DND-41 (cell line): ENCODE data around the gene TMEM51.

Experiments
- CTCF ChIP-seq: IDR thresholded peaks from 2 replicates; pipeline ENCODE4 v1.5.1; 2012; ENCODE audit warnings: borderline replicate concordance, low read length, moderate library complexity, mild to moderate bottlenecking; ENCODE audit not compliant: poor library complexity, severe bottlenecking; ENCODE audit errors: extremely low read depth
- EZH2 ChIP-seq: IDR thresholded peaks from 3 replicates; pipeline ENCODE4 v1.6.1; 2012; ENCODE audit warnings: borderline replicate concordance, low read depth, mild to moderate bottlenecking, moderate library complexity, low read length, inconsistent platforms; ENCODE audit not compliant: severe bottlenecking

- TF ChIP-seq CTCF (no peak), EZH2 (no peak)
These were observed 33.9 kb downstream of the TMEM51 start for GRCh38 chr1:15187175-15188129.
